GM12874 (cell line): ENCODE measurements around the gene STX1B.

Source experiments
- TF ChIP-seq, protein P1 (sequence below): IDR thresholded peaks from 2 replicates; pipeline ENCODE4 v1.5.1; 2011; ENCODE audit warnings: low read depth, mild to moderate bottlenecking, control low read depth, low read length, moderate library complexity; ENCODE audit not compliant: insufficient read depth

Gene STX1B

DNA sequence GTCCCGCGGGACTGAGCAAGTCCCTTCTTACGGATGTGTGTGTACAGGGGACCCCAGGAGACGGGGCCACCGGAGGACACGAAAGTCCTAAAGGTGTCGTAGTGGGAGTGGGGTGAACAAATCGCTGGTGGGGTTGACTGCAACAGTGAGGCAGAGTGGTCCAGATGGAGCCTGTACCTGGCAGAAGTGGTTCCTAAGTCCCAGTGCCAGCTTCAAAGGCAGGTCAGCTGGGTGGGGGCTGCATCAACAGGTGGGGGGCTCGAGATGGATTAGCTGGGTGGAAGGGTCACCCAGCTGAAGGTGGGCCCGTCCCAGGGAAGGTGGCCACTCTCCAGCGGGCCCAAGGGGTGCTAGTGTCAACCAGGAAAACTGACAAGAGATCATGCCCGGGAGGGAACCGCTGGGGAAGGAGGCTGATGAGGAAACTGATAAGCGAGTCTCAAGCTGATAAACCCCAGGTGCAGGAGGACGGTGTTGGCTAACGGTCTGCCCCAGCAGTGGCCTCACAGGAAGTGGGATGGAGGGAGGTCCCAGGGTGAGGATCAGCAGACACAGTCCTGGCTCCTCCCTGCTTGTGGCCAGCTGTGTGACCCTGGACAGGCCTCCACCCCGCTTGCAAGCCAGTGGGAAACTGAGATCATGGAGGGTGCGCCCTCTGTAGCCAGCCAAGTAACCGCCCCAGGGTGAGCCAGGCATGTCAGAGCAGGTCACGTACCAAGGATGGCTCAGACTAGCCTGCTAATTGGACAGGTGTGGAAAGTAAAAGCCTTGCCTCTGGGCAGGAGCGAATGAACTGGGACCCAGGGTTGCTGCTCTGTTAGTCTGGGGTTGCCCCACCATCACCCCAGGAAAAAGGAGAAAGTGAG is 60.6 kb downstream of the STX1B start:
- TF ChIP-seq, protein P1, sequence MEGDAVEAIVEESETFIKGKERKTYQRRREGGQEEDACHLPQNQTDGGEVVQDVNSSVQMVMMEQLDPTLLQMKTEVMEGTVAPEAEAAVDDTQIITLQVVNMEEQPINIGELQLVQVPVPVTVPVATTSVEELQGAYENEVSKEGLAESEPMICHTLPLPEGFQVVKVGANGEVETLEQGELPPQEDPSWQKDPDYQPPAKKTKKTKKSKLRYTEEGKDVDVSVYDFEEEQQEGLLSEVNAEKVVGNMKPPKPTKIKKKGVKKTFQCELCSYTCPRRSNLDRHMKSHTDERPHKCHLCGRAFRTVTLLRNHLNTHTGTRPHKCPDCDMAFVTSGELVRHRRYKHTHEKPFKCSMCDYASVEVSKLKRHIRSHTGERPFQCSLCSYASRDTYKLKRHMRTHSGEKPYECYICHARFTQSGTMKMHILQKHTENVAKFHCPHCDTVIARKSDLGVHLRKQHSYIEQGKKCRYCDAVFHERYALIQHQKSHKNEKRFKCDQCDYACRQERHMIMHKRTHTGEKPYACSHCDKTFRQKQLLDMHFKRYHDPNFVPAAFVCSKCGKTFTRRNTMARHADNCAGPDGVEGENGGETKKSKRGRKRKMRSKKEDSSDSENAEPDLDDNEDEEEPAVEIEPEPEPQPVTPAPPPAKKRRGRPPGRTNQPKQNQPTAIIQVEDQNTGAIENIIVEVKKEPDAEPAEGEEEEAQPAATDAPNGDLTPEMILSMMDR: peak; percentile 33; the same call in 1 of the 2 replicates

DNA sequence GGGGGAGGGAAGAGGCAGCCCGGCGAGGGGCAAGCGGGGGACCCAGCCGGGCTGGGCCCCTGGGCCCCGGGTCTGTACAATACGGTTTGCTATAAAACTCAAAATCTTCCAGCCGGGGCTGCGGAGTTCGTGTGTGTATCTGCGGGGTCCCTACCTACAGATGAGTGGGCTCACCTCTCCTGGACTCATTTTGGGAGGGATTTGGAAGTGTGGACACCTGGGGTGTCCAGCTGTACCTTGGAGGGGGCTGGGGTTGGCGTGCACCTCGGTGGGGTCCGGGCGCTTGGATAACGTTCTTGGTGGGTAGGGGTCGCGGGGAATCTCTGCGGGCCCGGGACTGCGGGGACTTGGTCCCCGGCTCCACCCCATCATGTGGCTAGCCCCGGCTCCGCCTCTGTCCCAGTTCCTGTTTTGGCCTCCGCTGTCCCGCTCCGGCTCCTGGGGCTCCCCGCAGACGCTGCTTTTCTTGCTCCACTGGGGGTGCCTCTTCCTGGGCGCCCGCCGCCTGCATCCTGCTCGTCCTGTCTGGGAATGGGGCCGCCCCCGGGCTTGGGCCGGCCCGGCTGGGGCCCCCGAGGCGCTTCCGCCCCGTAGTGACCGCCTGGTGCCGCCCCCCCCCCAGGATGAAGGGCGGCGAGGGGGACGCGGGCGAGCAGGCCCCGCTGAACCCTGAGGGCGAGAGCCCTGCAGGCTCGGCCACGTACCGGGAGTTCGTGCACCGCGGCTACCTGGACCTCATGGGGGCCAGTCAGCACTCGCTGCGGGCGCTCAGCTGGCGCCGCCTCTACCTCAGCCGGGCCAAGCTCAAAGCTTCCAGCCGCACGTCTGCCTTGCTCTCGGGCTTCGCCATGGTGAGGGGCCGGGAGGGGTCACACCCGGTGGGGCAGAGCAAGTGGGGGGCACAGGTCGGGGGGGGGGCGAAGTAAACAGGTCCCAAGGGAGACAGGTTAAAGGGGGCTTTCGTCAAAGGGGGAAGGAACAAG is 61.5 kb downstream of the STX1B start, which contains the start of gene ORAI3:
TSS of gene ORAI3 (plus strand) at position 402 of the 983 bp plus-strand sequence. CDS start at position 624, 222 bp downstream.
- TF ChIP-seq, protein P1: no peak

DNA sequence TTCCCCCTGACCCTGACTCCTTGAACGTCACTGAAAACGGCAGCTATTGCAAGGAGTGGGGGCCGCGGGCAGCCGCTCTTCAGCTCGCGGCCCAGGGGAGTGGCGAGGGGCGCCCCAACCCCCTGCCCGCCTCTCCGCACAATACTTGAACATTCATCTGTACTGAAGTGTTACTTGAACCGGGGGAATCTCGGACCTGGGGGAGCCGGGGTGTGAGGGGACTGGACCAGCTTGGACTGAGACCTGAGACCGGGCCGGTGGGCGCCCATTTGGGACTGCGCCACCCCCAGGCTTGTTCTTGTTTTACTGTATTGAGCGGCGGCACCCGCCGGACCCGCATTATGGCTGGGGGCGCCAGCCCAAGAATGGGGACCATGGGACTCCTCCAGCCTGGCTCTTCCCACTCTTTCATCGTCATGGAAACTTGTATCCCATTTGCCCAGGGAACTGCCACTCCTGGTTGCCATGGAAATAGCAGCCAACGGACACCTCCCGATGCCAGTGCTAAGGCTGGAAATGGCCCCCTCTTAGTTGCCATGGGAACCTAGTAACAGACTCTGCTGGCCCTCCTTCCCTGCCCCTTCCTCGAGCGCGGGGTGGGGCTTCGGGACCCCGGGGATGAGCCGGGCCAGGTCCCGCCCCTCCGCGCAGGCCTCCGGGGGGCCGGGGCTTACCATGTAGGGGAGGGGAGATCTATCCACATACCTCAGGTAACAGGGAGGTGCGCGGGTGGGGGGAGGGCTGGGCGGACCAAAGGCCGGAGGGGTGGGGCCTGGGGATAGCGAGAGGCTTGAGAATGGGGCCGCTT is 62.4 kb downstream of the STX1B start:
- TF ChIP-seq, protein P1: no peak

DNA sequence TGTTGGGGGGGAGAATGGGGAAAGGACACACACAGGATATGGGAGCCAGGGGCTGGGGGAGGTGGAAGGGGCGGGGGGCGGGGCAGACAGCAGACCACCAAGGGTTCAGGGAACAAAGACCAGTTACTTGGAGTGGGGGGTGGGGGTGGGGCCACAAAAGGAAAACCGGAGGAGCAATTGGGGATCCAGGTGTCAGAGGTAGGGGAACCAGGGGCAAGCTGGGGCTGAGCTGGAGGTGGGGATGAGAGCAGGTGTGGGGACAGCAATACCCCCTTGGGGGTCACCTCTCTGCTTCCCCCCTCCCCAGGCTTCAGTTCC is 62.9 kb downstream of the STX1B start:
- TF ChIP-seq, protein P1: no peak

DNA sequence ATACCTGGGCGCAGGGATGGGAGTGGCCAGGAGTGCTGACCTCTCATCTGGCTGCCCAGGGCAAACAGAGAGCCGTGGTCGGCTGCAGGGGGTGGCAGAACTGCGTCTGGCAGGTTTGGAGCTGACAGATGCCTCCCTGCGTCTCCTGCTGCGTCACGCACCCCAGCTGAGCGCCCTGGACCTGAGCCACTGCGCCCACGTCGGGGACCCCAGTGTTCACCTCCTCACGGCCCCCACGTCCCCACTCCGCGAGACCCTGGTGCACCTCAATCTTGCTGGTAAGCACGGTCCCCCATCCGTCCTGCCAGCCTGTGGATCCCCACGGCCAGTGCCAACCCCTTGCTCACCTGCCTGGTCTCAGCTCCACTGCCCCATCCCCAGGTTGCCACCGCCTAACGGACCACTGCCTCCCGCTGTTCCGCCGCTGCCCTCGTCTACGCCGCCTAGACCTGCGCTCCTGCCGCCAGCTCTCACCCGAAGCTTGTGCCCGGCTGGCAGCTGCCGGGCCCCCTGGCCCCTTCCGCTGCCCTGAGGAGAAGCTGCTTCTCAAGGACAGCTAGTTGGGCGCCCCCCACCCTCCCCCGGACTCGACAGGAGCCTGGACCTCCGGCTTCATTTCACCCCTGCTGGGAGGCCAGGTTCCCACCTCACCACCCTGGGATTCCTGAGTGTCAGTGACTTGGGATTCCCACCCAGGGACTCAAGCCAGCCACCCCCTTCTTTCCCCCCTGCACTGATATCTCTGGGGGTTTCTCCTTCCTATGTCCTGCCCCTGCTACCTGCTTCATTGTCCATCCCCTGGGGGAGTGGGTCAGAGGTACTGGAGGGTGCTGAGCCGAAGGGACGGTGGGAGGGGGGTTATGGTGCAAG is 63.5 kb downstream of the STX1B start:
- TF ChIP-seq, protein P1: no peak

DNA sequence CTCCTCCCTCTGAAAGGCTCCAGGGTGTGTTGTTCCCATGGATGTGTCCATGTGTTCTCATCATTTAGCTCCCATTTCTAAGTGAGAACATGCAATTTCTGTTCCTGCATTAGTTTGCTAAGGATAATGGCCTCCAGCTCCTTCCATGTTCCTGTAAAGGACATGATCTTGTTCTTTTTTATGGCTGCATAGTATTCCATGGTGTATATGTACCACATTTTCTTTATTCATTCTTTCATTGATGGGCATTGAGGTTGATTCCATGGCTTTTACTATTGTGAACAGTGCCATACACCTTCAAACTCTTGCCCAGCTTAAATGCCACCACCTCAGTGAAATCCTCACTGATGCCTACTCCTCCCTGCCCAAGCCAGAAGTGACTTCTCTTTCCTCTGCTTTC is 66.1 kb downstream of the STX1B start:
- TF ChIP-seq, protein P1: no peak
